ENCODE measurements around the gene COL1A1.

The COL1A1 gene

GRCh38 chr17:50211249-50212120, 10.1 kb upstream of the COL1A1 start:
- H3K4me3 ChIP-seq (ENCODE audit: low read length): no peak overlapping the region
- no peaks in the 10 kb centered on the region for H3K36me3 ChIP-seq (ENCODE audit: control insufficient read depth, insufficient read depth, low read length)
- H3K9ac ChIP-seq (ENCODE audit: low read length): no peak overlapping the region
- peaks cover 54% of the 10 kb centered on the region for H3K4me1 ChIP-seq (ENCODE audit: control insufficient read depth, insufficient read depth, low read length)
- H3K27ac ChIP-seq (ENCODE audit: low read depth, low read length): peak overlapping the region; percentile 98
- H3K27me3 ChIP-seq (ENCODE audit: control insufficient read depth, insufficient read depth, low read length): no peaks in the 10 kb centered on the region

GRCh38 chr17:50210240-50211225, 9.1 kb upstream of the COL1A1 start:
- Histone ChIP-seq H3K4me3 (ENCODE audit: low read length) (peak overlapping the region; percentile 26), H3K4me1 (ENCODE audit: control insufficient read depth, insufficient read depth, low read length) (peaks cover 55% of the 10 kb centered on the region), H3K9ac (ENCODE audit: low read length) (peak overlapping the region; percentile 45), H3K27ac (ENCODE audit: low read depth, low read length) (peak overlapping the region; percentile 98), H3K27me3 (ENCODE audit: control insufficient read depth, insufficient read depth, low read length) (no peaks in the 10 kb centered on the region), H3K36me3 (ENCODE audit: control insufficient read depth, insufficient read depth, low read length) (no peaks in the 10 kb centered on the region)

- Histone ChIP-seq H3K4me1 (ENCODE audit: control insufficient read depth, insufficient read depth, low read length) (peaks cover 62% of the 10 kb centered on the region), H3K36me3 (ENCODE audit: control insufficient read depth, insufficient read depth, low read length) (no peaks in the 10 kb centered on the region), H3K9ac (ENCODE audit: low read length) (peak overlapping the region; percentile 45), H3K4me3 (ENCODE audit: low read length) (peak overlapping the region; percentile 26), H3K27ac (ENCODE audit: low read depth, low read length) (peak overlapping the region; percentile 98), H3K27me3 (ENCODE audit: control insufficient read depth, insufficient read depth, low read length) (no peaks in the 10 kb centered on the region)
These were observed 8.2 kb upstream of the COL1A1 start for GRCh38 chr17:50209472-50210239.

- Histone ChIP-seq H3K27me3 (ENCODE audit: control insufficient read depth, insufficient read depth, low read length) (no peaks in the 10 kb centered on the region), H3K27ac (ENCODE audit: low read depth, low read length) (peak overlapping the region; percentile 98), H3K36me3 (ENCODE audit: control insufficient read depth, insufficient read depth, low read length) (no peaks in the 10 kb centered on the region), H3K4me3 (ENCODE audit: low read length) (peak overlapping the region; percentile 6), H3K4me1 (ENCODE audit: control insufficient read depth, insufficient read depth, low read length) (peaks cover 62% of the 10 kb centered on the region), H3K9ac (ENCODE audit: low read length) (no peak overlapping the region)
These were observed 7.7 kb upstream of the COL1A1 start for GRCh38 chr17:50209133-50209471.

GRCh38 chr17:50208611-50209061, 7.2 kb upstream of the COL1A1 start:
- Histone ChIP-seq H3K27ac (ENCODE audit: low read depth, low read length) (peak overlapping the region; percentile 98), H3K4me3 (ENCODE audit: low read length) (no peak overlapping the region), H3K9ac (ENCODE audit: low read length) (no peak overlapping the region), H3K4me1 (ENCODE audit: control insufficient read depth, insufficient read depth, low read length) (peaks cover 66% of the 10 kb centered on the region), H3K27me3 (ENCODE audit: control insufficient read depth, insufficient read depth, low read length) (no peaks in the 10 kb centered on the region), H3K36me3 (ENCODE audit: control insufficient read depth, insufficient read depth, low read length) (no peaks in the 10 kb centered on the region)

GRCh38 chr17:50207792-50208567, 6.5 kb upstream of the COL1A1 start:
- H3K9ac ChIP-seq (ENCODE audit: low read length): no peak overlapping the region
- peak overlapping the region; percentile 98 for H3K27ac ChIP-seq (ENCODE audit: low read depth, low read length)
- H3K27me3 ChIP-seq (ENCODE audit: control insufficient read depth, insufficient read depth, low read length): no peaks in the 10 kb centered on the region
- peaks cover 70% of the 10 kb centered on the region for H3K4me1 ChIP-seq (ENCODE audit: control insufficient read depth, insufficient read depth, low read length)
- H3K36me3 ChIP-seq (ENCODE audit: control insufficient read depth, insufficient read depth, low read length): no peaks in the 10 kb centered on the region
- H3K4me3 ChIP-seq (ENCODE audit: low read length): no peak overlapping the region

GRCh38 chr17:50207315-50207714, 5.9 kb upstream of the COL1A1 start:
- H3K27ac ChIP-seq (ENCODE audit: low read depth, low read length): peak overlapping the region; percentile 98
- no peaks in the 10 kb centered on the region for H3K36me3 ChIP-seq (ENCODE audit: control insufficient read depth, insufficient read depth, low read length)
- peaks cover 3% of the 10 kb centered on the region for H3K27me3 ChIP-seq (ENCODE audit: control insufficient read depth, insufficient read depth, low read length)
- peaks cover 67% of the 10 kb centered on the region for H3K4me1 ChIP-seq (ENCODE audit: control insufficient read depth, insufficient read depth, low read length)
- H3K4me3 ChIP-seq (ENCODE audit: low read length): no peak overlapping the region
- H3K9ac ChIP-seq (ENCODE audit: low read length): no peak overlapping the region

- H3K4me1 ChIP-seq (ENCODE audit: control insufficient read depth, insufficient read depth, low read length): peaks cover 61% of the 10 kb centered on the region
- H3K27ac ChIP-seq (ENCODE audit: low read depth, low read length): peak overlapping the region; percentile 98
- H3K27me3 ChIP-seq (ENCODE audit: control insufficient read depth, insufficient read depth, low read length): peaks cover 3% of the 10 kb centered on the region
These were observed 5.3 kb upstream of the COL1A1 start for GRCh38 chr17:50206604-50207293.

GRCh38 chr17:50205963-50206505, 4.6 kb upstream of the COL1A1 start:
- Histone ChIP-seq H3K4me3 (ENCODE audit: low read length) (no peak overlapping the region), H3K27ac (ENCODE audit: low read depth, low read length) (peak overlapping the region; percentile 58), H3K27me3 (ENCODE audit: control insufficient read depth, insufficient read depth, low read length) (peaks cover 5% of the 10 kb centered on the region), H3K36me3 (ENCODE audit: control insufficient read depth, insufficient read depth, low read length) (no peaks in the 10 kb centered on the region), H3K4me1 (ENCODE audit: control insufficient read depth, insufficient read depth, low read length) (peaks cover 57% of the 10 kb centered on the region), H3K9ac (ENCODE audit: low read length) (no peak overlapping the region)

More at GRCh38 chr17:50206604-50207293, 5.3 kb upstream of the COL1A1 start:
- H3K4me3 ChIP-seq (ENCODE audit: low read length): no peak overlapping the region
- no peaks in the 10 kb centered on the region for H3K36me3 ChIP-seq (ENCODE audit: control insufficient read depth, insufficient read depth, low read length)
- H3K9ac ChIP-seq (ENCODE audit: low read length): no peak overlapping the region

GRCh38 chr17:50205111-50205962, 3.9 kb upstream of the COL1A1 start:
- H3K4me3 ChIP-seq (ENCODE audit: low read length): no peak overlapping the region
- peak overlapping the region; percentile 35 for H3K9ac ChIP-seq (ENCODE audit: low read length)
- H3K27me3 ChIP-seq (ENCODE audit: control insufficient read depth, insufficient read depth, low read length): peaks cover 7% of the 10 kb centered on the region
- no peaks in the 10 kb centered on the region for H3K36me3 ChIP-seq (ENCODE audit: control insufficient read depth, insufficient read depth, low read length)
- H3K27ac ChIP-seq (ENCODE audit: low read depth, low read length): peak overlapping the region; percentile 58
- peaks cover 50% of the 10 kb centered on the region for H3K4me1 ChIP-seq (ENCODE audit: control insufficient read depth, insufficient read depth, low read length)
